AG04450 (cell line): Measurements from ENCODE around the gene STK35. TPM values are rescaled to one million over a fixed set of nuclear protein-coding genes. Genes with fewer than 3 reads are reported as not detected.

ENCODE experiments used
- CTCF ChIA-PET: fragments of 300-600, 350-600 bp; formaldehyde crosslinking; extraction: SDS; loops from one replicate; lab custom pipeline; 2022; ENCODE audit warnings: antibody characterized with exemption, inconsistent platforms; lab: Charles Lee
- POLR2A ChIA-PET: fragments of 350-600 bp; formaldehyde crosslinking; extraction: SDS; loops from one replicate; lab custom pipeline; 2021; ENCODE audit warnings: antibody characterized with exemption, inconsistent platforms; lab: Yijun Ruan, JAX
- DNase-seq: peaks from one replicate; pipeline ENCODE4 v3.0.0-alpha.2; 2011; ENCODE audit warnings: low read depth, low spot score
- H3K27ac ChIP-seq: one replicate; pipeline ENCODE4 v1.5.1; 2012; ENCODE audit warnings: low read depth, low read length, control low read depth
- H3K27me3 ChIP-seq: one replicate; pipeline ENCODE4 v1.6.0; 2012; ENCODE audit warnings: low read length; ENCODE audit not compliant: control insufficient read depth, insufficient read depth
- H3K4me3 ChIP-seq: 2 replicates; pipeline ENCODE4 v1.5.1; 2011; ENCODE audit warnings: mild to moderate bottlenecking, low read depth, low read length, control low read depth
- H3K9me3 ChIP-seq: 2 replicates; pipeline ENCODE4 v1.5.1; 2012; ENCODE audit warnings: low read length; ENCODE audit not compliant: control insufficient read depth, insufficient read depth
- polyA plus RNA-seq: library from polyadenylated mRNA; depleted of rRNA; stranded (reverse); fragments of >200 nt; gene quantifications from 2 replicates; pipeline ENCODE4 v1.2.3, GENCODE V29; 2011
- TF ChIP-seq, protein P1 (sequence below): IDR thresholded peaks from 2 replicates; pipeline ENCODE4 v1.5.1; 2011; ENCODE audit warnings: low read depth, low read length, control low read depth, inconsistent platforms

The STK35 gene
- polyA plus RNA-seq, 1 experiment, result 8.0 TPM

DNA sequence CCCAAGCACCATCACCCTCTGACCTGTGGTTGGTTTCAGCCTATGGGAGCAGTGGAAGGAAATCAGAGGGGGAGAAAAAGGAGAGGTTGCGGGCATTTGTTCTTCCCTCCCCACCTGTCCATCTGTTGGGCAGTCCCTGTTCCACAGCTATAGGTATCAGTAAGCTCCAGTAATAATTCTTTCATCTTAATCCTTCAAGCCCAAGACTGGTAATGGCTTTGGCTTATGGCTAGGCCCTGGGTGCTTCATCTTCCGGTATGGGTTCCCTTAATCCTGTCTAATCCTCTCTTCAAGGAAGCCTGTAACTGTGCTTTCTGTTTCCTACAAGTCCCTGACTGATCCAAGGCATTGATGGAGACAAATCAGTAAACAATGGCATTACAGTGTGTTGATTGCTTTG, 42.2 kb upstream of the STK35 start:
- CTCF ChIA-PET, result no interaction called here

DNA sequence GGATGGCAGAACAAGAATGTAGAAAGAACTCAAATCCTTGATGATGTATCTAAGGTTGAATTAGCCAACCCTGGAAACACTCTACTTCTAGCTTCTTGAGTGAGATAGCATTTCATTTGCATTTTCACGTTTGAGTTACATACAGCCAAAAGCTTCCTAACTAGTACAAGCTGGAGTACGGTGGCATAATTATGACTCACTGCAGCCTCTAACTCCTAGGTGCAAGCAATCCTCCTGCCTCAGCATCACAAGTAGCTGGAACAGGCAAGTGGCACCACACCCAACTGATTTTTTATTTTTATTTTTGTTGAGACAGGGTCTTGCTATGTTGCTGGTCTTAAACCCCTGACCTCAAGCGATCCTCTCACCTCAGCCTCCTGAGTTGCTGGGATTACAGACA, 36.5 kb upstream of the STK35 start:
- no peak for DNase-seq
- Histone ChIP-seq H3K9me3 (no peaks in the 10 kb centered on the region), H3K27me3 (peaks cover 3% of the 10 kb centered on the region), H3K4me3 (no peak overlapping the region), H3K27ac (no peak overlapping the region)
- CTCF ChIA-PET, result no interaction called here
- TF ChIP-seq, protein P1, sequence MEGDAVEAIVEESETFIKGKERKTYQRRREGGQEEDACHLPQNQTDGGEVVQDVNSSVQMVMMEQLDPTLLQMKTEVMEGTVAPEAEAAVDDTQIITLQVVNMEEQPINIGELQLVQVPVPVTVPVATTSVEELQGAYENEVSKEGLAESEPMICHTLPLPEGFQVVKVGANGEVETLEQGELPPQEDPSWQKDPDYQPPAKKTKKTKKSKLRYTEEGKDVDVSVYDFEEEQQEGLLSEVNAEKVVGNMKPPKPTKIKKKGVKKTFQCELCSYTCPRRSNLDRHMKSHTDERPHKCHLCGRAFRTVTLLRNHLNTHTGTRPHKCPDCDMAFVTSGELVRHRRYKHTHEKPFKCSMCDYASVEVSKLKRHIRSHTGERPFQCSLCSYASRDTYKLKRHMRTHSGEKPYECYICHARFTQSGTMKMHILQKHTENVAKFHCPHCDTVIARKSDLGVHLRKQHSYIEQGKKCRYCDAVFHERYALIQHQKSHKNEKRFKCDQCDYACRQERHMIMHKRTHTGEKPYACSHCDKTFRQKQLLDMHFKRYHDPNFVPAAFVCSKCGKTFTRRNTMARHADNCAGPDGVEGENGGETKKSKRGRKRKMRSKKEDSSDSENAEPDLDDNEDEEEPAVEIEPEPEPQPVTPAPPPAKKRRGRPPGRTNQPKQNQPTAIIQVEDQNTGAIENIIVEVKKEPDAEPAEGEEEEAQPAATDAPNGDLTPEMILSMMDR, result no peak
- POLR2A ChIA-PET, result no interaction called here

More for the DNA sequence above, 42.2 kb upstream of the STK35 start:
- no peak overlapping the region for H3K27ac ChIP-seq
- DNase-seq, result no peak
- H3K9me3 ChIP-seq, result no peaks in the 10 kb centered on the region
- no peaks in the 10 kb centered on the region for H3K27me3 ChIP-seq
- TF ChIP-seq, protein P1, result no peak
- POLR2A ChIA-PET, result no interaction called here
- H3K4me3 ChIP-seq, result no peak overlapping the region

DNA sequence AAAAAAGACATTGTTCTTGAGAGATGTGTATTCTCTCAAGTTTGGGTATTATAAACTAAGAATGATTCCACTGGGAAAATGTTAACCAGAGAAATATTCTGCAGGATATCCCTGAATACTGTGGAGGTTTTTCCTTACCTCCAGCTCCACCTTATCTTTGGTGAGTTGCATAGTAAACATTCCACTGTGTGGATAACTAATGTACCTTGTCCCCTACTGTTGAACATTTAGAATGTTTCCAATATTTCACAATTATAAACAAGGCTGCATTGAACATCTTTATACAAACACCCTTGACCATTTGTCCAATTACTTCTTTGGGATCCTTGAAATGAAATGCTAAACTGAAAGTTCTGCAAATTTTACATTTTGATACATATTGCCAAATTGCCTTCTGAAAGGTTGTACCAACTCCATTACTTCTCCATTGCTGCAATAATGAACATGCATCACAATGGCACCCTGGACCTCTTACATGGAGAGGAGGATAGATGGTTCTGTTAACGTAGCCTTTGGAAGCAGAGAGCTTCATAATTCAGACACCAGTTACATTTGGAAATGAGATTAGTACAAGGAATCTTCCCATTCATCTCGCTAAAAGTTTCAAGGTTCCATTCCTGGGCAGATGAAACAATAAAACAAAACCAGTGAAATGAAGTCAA, 35.0 kb upstream of the STK35 start:
- Histone ChIP-seq H3K27me3 (peaks cover 3% of the 10 kb centered on the region), H3K9me3 (no peaks in the 10 kb centered on the region), H3K4me3 (no peak overlapping the region), H3K27ac (no peak overlapping the region)
- POLR2A ChIA-PET, result no interaction called here
- CTCF ChIA-PET, result no interaction called here
- TF ChIP-seq, protein P1, result no peak
- DNase-seq, result no peak

DNA sequence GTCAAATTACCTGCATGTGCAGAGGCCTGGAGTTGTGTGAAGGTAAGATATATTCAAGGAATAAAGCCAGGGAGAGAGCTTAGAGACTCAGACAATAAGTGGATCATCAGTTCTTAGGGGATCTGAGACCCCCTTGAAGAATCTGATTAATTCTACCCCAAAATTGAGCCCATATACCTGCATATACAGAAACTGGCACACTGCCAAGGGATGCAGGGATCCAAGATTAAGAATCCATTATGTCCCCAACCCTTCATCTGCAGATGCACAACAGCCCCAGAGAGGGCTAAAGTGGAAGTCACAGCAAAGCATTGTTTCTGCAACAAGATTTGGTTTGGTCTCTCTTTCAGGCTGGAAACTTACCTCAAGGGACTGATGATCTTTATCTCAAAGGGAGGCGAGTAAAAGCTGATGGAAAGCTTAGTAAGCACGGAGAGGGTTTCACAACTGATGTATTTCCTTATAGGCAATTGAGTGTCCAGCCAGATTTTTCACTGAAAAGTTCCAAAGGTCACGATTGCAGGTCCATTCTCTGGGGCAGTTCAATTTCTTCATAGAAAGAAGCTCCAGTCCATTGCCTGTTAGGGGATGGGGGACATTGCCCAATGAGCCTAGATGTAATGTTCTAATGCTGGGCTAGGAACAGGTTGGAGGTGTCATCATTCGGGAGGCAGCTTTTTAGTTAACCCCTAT, 20.9 kb upstream of the STK35 start:
- TF ChIP-seq, protein P1, result no peak
- POLR2A ChIA-PET, result no interaction called here
- CTCF ChIA-PET, result interaction anchor here (1.1 kb wide), 1 partner anchor 316 kb away, joined by 3 read pairs; no protein-coding TSS in a partner anchor
- H3K9me3 ChIP-seq, result no peaks in the 10 kb centered on the region
- H3K27me3 ChIP-seq, result peaks cover under 1% of the 10 kb centered on the region
- no peak overlapping the region for H3K4me3 ChIP-seq
- no peak overlapping the region for H3K27ac ChIP-seq
- no peak for DNase-seq

DNA sequence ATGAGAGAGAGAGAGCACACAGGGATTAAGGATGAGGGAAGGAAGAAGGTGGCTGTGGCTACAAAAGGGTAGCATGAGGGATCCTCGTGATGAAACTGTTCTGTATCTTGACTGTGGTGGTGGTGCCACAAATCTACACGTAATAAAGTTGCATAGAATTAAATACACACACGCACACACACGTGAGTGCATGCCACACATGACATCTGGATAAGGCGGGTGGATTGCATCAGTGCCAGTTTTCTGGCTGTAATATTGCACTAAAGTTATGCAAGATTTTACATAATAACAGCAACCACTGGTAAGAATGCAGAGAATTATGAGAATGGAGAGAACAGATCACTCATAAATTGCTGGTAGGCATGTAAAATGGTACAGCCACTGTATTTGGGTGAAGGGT, 16.9 kb upstream of the STK35 start:
- no peak overlapping the region for H3K4me3 ChIP-seq
- no peak for DNase-seq
- H3K27ac ChIP-seq, result no peak overlapping the region
- CTCF ChIA-PET, result no interaction called here
- H3K9me3 ChIP-seq, result no peaks in the 10 kb centered on the region
- POLR2A ChIA-PET, result no interaction called here
- TF ChIP-seq, protein P1, result no peak
- H3K27me3 ChIP-seq, result peaks cover 11% of the 10 kb centered on the region
